Liver (tissue), 9 donors: Measurements from ENCODE around the gene AHSA1. TPM values are rescaled to one million over a fixed set of nuclear protein-coding genes. Genes with fewer than 3 reads are reported as not detected.

Source experiments
- DNase-seq: peaks from one replicate; pipeline ENCODE4 v3.0.0-alpha.2; 2017; ENCODE audit warnings: low spot score
- H3K27ac ChIP-seq, 2 donors: one replicate each; pipeline ENCODE4 v1.7.0; 2013; ENCODE audit warnings: inconsistent platforms in 2 of 2, low read length in 2 of 2, control low read depth in 1 of 2, low read depth in 1 of 2, mild to moderate bottlenecking in 1 of 2
- H3K27me3 ChIP-seq, 4 donors: one replicate each; pipeline versions ENCODE4 v1.6.1 to v1.7.0; 2013; ENCODE audit warnings: low read length in 3 of 4, inconsistent platforms in 1 of 4, mild to moderate bottlenecking in 1 of 4, moderate library complexity in 1 of 4; ENCODE audit not compliant: control insufficient read depth in 4 of 4, insufficient read depth in 4 of 4
- H3K36me3 ChIP-seq, 4 donors: one replicate each; pipeline versions ENCODE4 v1.6.1 to v1.7.0; 2013; ENCODE audit warnings: low read length in 3 of 4, mild to moderate bottlenecking in 3 of 4, low read depth in 1 of 4, moderate library complexity in 1 of 4; ENCODE audit not compliant: control insufficient read depth in 4 of 4, insufficient read depth in 3 of 4
- H3K4me1 ChIP-seq, 4 donors: one replicate each; pipeline versions ENCODE4 v1.6.1 to v1.7.0; 2013; ENCODE audit warnings: low read length in 3 of 4, mild to moderate bottlenecking in 3 of 4, moderate library complexity in 1 of 4; ENCODE audit not compliant: control insufficient read depth in 4 of 4, insufficient read depth in 4 of 4
- H3K4me3 ChIP-seq, 3 donors: one replicate each; pipeline versions ENCODE4 v1.6.1 to v1.7.0; 2013; ENCODE audit warnings: low read length in 3 of 3, control low read depth in 1 of 3, low read depth in 1 of 3, mild to moderate bottlenecking in 1 of 3
- H3K9ac ChIP-seq, 2 donors: one replicate each; pipeline ENCODE4 v1.7.0; 2013; ENCODE audit warnings: low read length in 2 of 2, mild to moderate bottlenecking in 2 of 2, moderate library complexity in 2 of 2, control low read depth in 1 of 2, low read depth in 1 of 2
- H3K9me3 ChIP-seq, 4 donors: one replicate each; pipeline versions ENCODE4 v1.6.1 to v1.7.0; 2013; ENCODE audit warnings: low read length in 3 of 4; ENCODE audit not compliant: control insufficient read depth in 4 of 4
- EGR1 ChIP-seq, 2 donors: IDR thresholded peaks; 2 replicates each; pipeline ENCODE4 v1.6.1; 2016 to 2018; ENCODE audit warnings: antibody characterized with exemption in 2 of 2, low read depth in 2 of 2
- FOXA1 ChIP-seq: IDR thresholded peaks from 2 replicates; pipeline ENCODE4 v1.6.1; 2016; ENCODE audit warnings: antibody characterized with exemption
- GABPA ChIP-seq, 2 donors: IDR thresholded peaks in 1 of 2; conservative IDR thresholded peaks in 1 of 2; 2 replicates each; pipeline ENCODE4 v1.6.1; 2016; ENCODE audit warnings: antibody characterized with exemption in 2 of 2, mild to moderate bottlenecking in 1 of 2, moderate library complexity in 1 of 2
- HNF4A ChIP-seq, 2 donors: conservative IDR thresholded peaks; 2 replicates each; pipeline ENCODE4 v1.6.1; 2016; ENCODE audit warnings: antibody characterized with exemption in 2 of 2, mild to moderate bottlenecking in 2 of 2
- HNF4G ChIP-seq: IDR thresholded peaks from 2 replicates; pipeline ENCODE4 v1.6.1; 2016; ENCODE audit warnings: antibody characterized with exemption
- JUND ChIP-seq, 2 donors: IDR thresholded peaks; 2 replicates each; pipeline ENCODE4 v1.6.1; 2016; ENCODE audit warnings: antibody characterized with exemption in 2 of 2
- MAX ChIP-seq: IDR thresholded peaks from 2 replicates; pipeline ENCODE4 v1.6.1; 2016; ENCODE audit warnings: antibody characterized with exemption
- NR2F2 ChIP-seq: IDR thresholded peaks from 2 replicates; pipeline ENCODE4 v1.6.1; 2016; ENCODE audit warnings: antibody characterized with exemption
- RAD21 ChIP-seq, 2 donors: IDR thresholded peaks; 2 replicates each; pipeline ENCODE4 v1.6.1; 2016; ENCODE audit warnings: antibody characterized with exemption in 2 of 2, mild to moderate bottlenecking in 2 of 2
- RXRA ChIP-seq, 2 donors: IDR thresholded peaks; 2 replicates each; pipeline ENCODE4 v1.6.1; 2017 to 2018; ENCODE audit warnings: antibody characterized with exemption in 2 of 2, mild to moderate bottlenecking in 1 of 2
- SP1 ChIP-seq: IDR thresholded peaks from 2 replicates; pipeline ENCODE4 v1.6.1; 2018; ENCODE audit warnings: antibody characterized with exemption, mild to moderate bottlenecking
- TAF1 ChIP-seq: conservative IDR thresholded peaks from 2 replicates; pipeline ENCODE4 v1.6.1; 2016; ENCODE audit warnings: antibody characterized with exemption, mild to moderate bottlenecking
- YY1 ChIP-seq: IDR thresholded peaks from 2 replicates; pipeline ENCODE4 v1.6.1; 2016; ENCODE audit warnings: antibody characterized with exemption, mild to moderate bottlenecking
- ZBTB33 ChIP-seq: IDR thresholded peaks from 2 replicates; pipeline ENCODE4 v1.6.1; 2016; ENCODE audit warnings: antibody characterized with exemption
- WGBS: extraction: QIAGEN DNeasy Blood & Tissue Kit; methylation state at CpG from one replicate; pipeline ENCODE4 v1.1.7; 2013; 5-methylcytosine and 5-hydroxymethylcytosine counted together
- polyA plus RNA-seq, 2 donors: library from polyadenylated mRNA; stranded (reverse) in 1 of 2; unstranded in 1 of 2; fragments of 200-250 nt in 1 of 2; fragments of >200 nt in 1 of 2; fragmentation: Nextera tagmentation in 1 of 2; extraction: Ambion mirVana in 1 of 2; gene quantifications; one replicate each; pipeline versions ENCODE4 v1.2.1 to v1.2.3, GENCODE V29; 2013 to 2015
- total RNA-seq, 2 donors: library from RNA; depleted of rRNA; stranded (reverse); fragments of >200 nt; gene quantifications; one replicate each; pipeline ENCODE4 v1.2.3, GENCODE V29; 2014
- TF ChIP-seq, protein P1 (sequence below): fragments of 150-350 bp; IDR thresholded peaks from 2 replicates; pipeline ENCODE4 v1.5.1; 2017; ENCODE audit warnings: improper control_type of control experiment, low read depth, low read length; ENCODE audit not compliant: missing input control
- TF ChIP-seq, protein P2 (sequence below): IDR thresholded peaks from 2 replicates; pipeline ENCODE4 v1.6.1; 2016; ENCODE audit warnings: antibody characterized with exemption
- TF ChIP-seq, protein P3 (sequence below): IDR thresholded peaks from 2 replicates; pipeline ENCODE4 v1.6.1; 2016; ENCODE audit warnings: antibody characterized with exemption, mild to moderate bottlenecking
- donor health status: healthy.
- donor health status: healthy.
- donor health status: healthy.
- donor health status: healthy.
- donor health status: healthy.

Gene AHSA1
- 10 to 100 TPM; 45.8 to 80.7 TPM for total RNA-seq
- 10 to 100 TPM; 47.5 to 54.3 TPM for polyA plus RNA-seq

- Histone ChIP-seq H3K27ac (peak within 1 kb of the TSS; percentile 86 to 99), H3K9me3 (no peaks in the 10 kb centered on the region), H3K4me1 (peaks cover 0 to 30% (median 16%) of the 10 kb centered on the region in 4 donors), H3K9ac (peak within 1 kb of the TSS; percentile 83 to 99), H3K36me3 (peaks cover 5 to 33% (median 29%) of the 10 kb centered on the region in 4 donors), H3K4me3 (peak within 1 kb of the TSS; percentile 68 to 90 (median 88)), H3K27me3 (no peaks in the 10 kb centered on the region)
- WGBS = under 1% methylated on average over 50 of the region's 50 CpGs
- peak; percentile 22 to 47 for TF ChIP-seq RAD21 (IDR thresholded peaks at IDR 0.05)
- TF ChIP-seq, protein P1, sequence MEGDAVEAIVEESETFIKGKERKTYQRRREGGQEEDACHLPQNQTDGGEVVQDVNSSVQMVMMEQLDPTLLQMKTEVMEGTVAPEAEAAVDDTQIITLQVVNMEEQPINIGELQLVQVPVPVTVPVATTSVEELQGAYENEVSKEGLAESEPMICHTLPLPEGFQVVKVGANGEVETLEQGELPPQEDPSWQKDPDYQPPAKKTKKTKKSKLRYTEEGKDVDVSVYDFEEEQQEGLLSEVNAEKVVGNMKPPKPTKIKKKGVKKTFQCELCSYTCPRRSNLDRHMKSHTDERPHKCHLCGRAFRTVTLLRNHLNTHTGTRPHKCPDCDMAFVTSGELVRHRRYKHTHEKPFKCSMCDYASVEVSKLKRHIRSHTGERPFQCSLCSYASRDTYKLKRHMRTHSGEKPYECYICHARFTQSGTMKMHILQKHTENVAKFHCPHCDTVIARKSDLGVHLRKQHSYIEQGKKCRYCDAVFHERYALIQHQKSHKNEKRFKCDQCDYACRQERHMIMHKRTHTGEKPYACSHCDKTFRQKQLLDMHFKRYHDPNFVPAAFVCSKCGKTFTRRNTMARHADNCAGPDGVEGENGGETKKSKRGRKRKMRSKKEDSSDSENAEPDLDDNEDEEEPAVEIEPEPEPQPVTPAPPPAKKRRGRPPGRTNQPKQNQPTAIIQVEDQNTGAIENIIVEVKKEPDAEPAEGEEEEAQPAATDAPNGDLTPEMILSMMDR = no peak
- peak; percentile 61 to 65 for TF ChIP-seq EGR1 (IDR thresholded peaks at IDR 0.05; ENCODE audit: low read depth in 2 of 2)
- peak; percentile 68 for TF ChIP-seq SP1
- TF ChIP-seq, protein P2, sequence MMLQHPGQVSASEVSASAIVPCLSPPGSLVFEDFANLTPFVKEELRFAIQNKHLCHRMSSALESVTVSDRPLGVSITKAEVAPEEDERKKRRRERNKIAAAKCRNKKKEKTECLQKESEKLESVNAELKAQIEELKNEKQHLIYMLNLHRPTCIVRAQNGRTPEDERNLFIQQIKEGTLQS = no peak
- no peak for TF ChIP-seq RXRA (IDR thresholded peaks at IDR 0.05)
- TF ChIP-seq HNF4G = no peak
- TF ChIP-seq FOXA1 = peak; percentile 9
- TF ChIP-seq JUND (IDR thresholded peaks at IDR 0.05) = peak; percentile 34 to 69
- TF ChIP-seq NR2F2 = peak; percentile 38
- peak; percentile 88 for TF ChIP-seq YY1
- TF ChIP-seq TAF1 = peak; percentile 61
- TF ChIP-seq, protein P3, sequence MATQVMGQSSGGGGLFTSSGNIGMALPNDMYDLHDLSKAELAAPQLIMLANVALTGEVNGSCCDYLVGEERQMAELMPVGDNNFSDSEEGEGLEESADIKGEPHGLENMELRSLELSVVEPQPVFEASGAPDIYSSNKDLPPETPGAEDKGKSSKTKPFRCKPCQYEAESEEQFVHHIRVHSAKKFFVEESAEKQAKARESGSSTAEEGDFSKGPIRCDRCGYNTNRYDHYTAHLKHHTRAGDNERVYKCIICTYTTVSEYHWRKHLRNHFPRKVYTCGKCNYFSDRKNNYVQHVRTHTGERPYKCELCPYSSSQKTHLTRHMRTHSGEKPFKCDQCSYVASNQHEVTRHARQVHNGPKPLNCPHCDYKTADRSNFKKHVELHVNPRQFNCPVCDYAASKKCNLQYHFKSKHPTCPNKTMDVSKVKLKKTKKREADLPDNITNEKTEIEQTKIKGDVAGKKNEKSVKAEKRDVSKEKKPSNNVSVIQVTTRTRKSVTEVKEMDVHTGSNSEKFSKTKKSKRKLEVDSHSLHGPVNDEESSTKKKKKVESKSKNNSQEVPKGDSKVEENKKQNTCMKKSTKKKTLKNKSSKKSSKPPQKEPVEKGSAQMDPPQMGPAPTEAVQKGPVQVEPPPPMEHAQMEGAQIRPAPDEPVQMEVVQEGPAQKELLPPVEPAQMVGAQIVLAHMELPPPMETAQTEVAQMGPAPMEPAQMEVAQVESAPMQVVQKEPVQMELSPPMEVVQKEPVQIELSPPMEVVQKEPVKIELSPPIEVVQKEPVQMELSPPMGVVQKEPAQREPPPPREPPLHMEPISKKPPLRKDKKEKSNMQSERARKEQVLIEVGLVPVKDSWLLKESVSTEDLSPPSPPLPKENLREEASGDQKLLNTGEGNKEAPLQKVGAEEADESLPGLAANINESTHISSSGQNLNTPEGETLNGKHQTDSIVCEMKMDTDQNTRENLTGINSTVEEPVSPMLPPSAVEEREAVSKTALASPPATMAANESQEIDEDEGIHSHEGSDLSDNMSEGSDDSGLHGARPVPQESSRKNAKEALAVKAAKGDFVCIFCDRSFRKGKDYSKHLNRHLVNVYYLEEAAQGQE = peak; percentile 89
- peak; percentile 78 for TF ChIP-seq MAX
- TF ChIP-seq ZBTB33 = peak; percentile 98
- peak; percentile 30 to 33 for TF ChIP-seq HNF4A (conservative IDR thresholded peaks at IDR 0.05)
- peak; percentile 90 to 97 for TF ChIP-seq GABPA (IDR thresholded peaks at IDR 0.05 in 1 of 2, conservative IDR thresholded peaks at IDR 0.05 in 1 of 2)
- DNase-seq = peak; percentile 89
Measured at GRCh38 chr14:77457522-77458248, at the start of gene AHSA1, which contains the start of gene VIPAS39. TSS of gene AHSA1 (plus strand) at chr14:77458093. CDS start at chr14:77458190, 97 bp downstream. TSS of gene VIPAS39 (minus strand) at chr14:77457601. CDS start at chr14:77454102, 3,499 bp downstream.
